ENCODE results near the gene ITGA5.

Gene ITGA5

DNA sequence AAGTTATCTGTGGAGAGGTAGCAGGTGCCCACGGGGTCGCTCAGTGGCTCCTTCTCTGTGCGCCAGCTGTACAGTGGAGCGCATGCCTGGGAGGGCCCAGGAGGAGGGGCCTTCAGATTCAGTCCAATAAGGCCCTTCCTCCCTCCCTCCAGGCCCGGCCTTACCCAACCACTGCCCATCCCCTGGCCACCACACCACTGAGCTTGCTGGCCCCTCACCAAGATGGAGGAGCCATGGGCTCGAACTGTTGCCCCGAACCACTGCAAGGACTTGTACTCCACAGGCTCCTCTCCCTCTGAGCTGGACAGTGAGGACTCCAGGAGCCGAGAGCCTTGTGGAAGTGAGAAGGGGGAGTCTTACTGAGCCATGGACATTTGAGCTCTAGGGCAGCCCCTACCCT lies 9.8 kb downstream of the ITGA5 start:
- DNase-seq, result no peak

DNA sequence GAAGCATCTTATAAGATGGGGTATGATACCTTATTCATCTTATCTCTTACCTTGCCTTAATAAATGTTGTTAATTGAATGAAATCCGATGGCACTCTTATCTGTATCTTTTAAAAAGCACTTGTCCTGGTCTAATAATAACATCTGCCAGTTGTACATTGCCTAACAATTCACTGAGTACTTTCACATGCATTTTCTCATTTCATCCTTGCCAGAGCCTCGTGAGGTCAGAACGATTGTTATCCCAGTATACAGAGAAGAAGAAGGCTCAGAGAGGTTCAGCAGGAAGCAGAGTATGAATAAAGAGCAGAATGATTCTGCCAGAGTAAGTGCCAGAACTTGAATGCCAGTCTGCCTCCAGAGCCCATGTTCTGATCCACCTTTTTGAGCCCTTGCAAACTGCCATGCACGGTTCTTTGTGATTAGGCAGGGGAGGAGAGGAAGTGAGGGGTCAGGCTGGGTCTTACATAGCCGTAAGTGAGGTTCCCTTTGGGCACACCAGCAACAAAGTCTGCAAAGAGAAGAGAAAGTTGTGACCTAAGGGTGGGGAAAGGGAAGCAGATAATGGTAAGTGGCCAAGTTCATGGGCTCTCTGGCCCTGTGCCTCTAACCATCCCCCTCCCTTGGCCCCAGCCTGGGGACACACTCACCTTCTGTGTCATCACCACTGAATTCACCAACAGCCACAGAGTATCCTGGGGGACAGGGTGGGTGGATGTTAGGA lies 11.7 kb downstream of the ITGA5 start:
- DNase-seq, result no peak

DNA sequence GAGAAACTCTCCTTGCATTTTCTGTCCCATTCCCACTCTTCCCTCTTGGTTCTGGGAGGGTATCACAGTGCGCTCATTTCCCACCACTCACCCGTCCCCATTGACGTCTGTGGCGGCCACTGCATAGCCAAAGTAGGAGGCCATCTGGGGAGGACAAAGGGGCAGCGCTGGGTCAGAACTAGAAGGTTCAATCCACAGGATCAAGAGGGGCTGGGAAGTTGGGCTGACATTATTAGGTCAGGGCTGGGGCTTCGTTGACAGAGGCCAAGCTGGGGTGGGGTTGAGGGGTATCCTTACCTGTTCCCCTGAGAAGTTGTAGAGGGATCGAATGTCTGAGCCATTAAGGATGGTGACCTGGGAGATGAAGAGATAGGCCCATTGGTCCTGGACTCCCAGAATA lies 13.5 kb downstream of the ITGA5 start:
- DNase-seq, result no peak

DNA sequence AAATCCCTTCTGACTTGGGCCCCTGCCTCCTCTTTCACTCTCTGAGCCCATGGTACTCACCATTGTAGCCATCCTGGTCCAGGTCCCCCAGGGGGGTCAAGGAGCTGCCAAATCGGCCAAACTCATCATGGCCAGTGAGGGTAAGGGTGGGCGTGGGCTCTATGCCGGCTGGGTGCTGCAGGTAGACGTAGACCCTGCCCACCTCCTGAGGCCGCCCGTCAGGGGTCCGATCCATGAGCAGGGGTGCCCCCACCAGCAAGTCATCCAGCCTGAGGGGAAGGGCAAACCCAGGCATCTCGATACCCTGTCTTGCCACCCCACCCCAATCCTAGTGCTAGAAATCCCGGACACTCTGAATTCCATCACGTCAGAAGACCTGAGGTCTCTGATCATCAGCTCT lies 14.0 kb downstream of the ITGA5 start:
- DNase-seq, result no peak

DNA sequence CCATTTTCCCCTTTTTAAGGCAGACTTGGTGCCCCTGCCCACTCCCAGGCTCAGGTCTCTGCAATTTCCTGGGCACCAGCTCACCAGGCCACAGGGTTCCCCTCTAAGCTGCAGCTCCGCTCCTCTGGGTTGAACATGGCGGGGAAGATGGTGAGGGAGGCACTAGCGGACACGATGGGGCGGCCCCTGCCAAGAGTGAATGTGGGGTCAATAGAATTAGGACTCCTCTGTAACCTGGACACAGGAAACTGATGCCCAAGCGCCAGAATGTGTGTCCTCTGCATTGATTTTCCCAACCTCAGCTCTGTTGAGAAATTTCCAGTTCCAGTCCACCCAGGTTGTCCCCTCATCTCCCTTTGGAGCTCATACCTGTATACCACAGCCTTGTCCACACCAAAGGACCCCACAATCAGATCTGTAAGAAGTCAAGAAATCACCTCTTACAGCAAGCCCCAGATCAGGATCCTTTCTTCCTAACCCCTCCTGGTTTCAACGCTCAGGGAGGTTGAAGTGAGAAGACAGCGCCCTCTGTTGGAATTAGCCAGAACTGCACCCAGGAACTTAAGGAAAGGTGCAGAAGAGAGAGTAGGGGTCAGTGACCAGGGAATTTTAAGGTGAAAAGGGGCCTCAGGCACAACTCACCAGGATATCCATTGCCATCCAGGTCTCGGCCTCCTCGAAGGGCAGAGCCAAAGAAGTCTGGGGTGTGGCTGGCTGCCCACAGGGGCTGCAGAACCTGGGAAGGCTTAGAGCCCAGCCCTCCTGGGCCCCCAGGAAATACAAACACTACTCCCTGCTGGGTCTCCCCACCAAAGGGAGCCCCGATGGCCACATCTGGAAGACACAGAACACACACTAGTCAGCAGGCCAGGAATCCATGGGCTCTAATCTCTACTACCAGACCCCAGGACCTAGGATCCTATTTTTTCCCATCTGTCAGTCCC lies 14.7 kb downstream of the ITGA5 start:
- DNase-seq, result peak; percentile 46

DNA sequence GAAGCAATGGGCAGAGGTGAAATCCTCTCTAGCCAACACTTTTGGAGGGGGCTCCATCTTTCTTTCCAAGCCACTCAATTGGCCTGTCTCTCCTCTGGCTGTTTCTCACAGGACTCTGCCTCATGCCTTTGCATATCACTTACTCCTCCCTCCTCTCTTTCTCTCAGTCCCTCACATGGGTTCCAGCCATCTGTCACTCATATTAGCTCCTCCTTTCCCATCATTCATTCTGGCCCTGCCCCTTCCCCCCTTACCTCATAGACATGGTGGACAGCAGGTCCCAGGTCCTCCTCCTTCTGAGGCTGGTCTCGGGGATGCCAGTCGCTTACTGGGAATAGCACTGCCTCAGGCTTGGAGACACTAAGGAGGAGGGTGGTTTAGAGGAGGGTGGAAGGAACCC lies 17.9 kb downstream of the ITGA5 start:
- no peak for DNase-seq

DNA sequence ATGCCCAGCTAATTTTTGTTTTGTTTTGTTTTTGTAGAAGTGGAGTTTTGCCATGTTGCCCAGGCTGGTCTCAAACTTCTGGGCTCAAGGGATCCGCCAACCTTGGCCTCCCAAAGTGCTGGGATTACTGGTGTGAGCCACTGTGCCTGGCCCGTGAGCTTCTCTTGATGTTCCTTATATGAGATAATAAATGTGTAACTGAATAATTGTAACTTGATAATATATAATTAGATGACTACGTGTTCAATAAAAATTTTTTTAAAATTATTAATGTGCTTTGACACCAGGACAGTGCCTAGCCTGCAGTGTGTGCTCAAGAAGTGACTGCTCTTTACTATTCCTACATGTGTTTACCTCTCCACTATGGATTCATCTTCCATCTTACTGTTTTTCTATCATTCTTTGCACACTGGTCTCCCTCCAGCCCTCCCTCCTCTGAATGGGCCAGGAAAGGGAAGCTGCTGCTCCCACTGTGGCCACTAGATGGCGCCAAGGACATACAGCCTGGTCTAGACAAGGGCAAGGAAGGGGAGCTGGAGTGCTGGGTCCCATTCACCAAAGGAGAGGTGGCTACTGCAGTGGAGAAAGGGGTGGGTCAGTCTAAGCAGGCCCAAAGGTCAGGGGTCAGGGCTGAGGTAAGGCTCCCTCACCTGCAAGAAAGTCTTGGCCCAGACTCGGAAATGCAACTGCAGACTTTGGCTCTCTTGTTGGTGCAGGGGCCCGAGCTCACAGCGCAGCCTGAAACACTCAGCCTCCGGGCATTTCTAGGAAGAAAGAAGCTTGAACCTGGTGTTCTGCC lies 19.9 kb downstream of the ITGA5 start:
- peak; percentile 75 for DNase-seq

DNA sequence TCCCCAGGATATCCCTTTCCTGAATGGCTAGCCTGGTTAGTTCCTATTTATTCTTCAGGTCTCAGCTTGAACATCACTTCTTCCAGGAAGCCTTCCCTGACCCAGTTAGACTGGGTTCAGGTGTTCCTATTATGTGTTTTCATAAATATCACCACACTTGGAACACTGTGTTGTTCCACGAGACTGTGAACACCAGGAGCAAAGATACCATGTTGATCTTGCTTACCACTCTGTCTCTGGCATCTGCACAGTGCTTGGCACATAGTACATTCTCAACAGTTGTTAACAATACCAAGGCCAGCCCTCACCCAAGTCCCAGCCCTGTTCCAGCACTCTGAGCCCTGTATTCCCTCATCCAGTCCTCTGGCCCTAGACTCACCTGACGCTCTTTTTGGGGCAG lies 20.8 kb downstream of the ITGA5 start:
- no peak for DNase-seq

DNA sequence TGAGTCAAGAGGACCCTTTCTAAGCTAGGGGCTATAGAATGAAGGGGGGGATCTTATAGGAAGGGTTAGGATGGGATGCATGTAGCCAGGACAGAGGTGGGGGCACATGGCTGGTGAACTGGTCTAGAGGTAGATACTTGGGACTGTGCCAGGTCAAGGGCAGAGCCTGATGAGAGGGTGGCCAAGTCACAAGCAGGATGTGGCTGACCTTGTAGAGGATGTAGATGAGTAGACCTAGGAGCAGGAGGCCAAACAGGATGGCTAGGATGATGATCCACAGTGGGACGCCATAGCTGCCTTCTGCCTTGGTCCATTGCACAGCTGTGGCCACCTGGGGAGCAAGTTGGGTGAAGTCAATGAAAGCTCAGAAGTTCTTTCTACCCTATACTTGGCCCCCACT lies 21.9 kb downstream of the ITGA5 start:
- DNase-seq, result no peak

DNA sequence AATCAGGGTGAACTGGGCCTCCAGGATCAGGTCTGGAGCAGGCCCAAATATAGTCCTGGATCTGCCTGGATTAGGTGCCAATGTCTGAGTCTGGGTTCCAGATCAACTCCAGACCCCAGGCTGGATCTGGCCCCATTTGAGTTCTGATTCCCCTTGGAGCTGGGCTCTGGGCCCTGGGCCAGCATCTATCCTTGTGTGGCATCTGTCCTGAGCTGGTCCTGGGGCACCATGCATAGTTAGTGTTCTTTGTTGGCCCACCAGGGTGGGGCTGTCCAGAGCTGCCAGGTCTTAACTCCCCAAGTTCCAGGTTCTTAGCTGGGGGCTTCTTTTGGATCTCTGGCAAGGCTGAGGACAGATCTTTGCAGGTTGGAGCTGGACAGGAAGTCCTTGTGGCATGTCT lies 23.5 kb downstream of the ITGA5 start:
- no peak for DNase-seq

DNA sequence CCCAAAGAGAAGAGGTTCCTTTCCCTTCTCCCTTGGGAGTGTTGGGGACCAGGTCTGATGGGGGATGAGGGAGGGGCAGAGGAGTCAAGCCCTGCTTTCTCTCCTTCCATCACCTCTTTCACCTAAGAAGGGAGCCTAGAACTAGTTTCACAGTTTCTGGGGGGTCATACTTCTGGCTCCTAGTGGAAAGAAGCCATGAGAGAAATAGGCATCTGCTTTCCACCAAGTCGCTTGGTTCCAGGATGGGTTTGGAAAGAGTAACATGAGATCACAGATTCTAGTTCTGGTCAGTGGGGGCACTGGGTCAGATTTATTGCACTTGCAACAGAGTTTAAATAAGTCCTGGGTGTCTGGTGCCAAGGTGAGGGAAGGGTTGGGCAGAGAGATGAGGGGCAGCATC lies 24.1 kb downstream of the ITGA5 start:
- no peak for DNase-seq

DNA sequence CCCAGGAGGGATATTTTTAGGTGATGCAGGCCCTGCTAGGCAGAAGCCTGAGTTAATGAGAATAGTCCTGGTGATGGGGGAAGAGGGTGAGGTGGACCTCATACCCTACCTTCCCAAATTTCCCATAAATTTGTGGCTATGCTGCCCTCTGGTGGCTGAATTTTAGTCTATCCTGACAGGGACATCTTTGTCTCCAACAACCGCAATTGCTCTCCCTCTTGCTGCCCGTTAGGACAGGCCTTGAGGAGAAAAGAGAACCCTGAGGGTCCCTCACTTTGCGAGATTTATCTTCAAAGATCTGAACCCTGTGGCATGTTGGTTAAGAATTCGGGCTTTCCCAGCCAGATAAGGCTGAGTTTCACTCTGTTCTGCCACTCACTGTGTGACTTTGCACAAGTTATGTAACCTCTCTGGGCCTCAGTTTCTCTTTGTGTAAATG lies 24.8 kb downstream of the ITGA5 start:
- no peak for DNase-seq

DNA sequence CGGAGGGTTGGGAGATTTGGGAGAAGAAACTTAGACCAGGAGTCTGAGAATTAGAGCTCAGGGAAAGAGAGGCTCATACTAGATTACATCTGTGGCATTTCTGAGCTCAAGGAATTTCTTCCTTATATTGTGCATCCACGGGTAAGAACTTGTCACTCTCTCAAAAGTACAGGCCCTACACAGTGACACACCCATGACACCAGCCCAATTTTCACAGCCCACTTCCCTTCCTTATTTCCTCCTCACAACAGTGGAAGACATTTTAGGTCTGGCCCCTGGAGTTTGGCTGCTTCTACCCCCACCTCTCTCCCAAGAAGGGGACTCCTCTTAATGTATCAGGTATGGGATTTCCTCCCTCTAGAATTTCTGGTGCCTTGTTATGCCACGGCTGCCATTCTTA lies 25.3 kb downstream of the ITGA5 start:
- no peak for DNase-seq

DNA sequence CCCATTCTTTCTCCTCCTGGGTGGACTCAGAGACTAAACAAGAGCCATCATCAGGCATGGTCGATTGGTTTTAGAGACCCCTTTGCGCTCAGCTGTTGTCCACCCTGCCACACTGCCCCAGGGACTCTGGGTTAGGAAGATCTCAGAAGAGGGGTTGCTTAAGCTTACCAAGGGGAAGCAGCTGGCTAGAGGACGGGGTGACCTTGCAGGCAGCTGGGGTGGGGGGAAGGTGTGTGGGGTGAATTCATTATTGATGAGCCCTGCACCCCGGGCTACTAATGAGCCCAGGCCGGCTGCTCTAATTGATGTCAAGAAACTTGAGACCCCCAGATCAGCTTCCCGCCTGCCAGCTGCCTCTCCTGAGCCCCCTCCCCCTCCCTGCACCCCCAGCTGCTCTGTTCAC lies 25.9 kb downstream of the ITGA5 start:
- no peak for DNase-seq

DNA sequence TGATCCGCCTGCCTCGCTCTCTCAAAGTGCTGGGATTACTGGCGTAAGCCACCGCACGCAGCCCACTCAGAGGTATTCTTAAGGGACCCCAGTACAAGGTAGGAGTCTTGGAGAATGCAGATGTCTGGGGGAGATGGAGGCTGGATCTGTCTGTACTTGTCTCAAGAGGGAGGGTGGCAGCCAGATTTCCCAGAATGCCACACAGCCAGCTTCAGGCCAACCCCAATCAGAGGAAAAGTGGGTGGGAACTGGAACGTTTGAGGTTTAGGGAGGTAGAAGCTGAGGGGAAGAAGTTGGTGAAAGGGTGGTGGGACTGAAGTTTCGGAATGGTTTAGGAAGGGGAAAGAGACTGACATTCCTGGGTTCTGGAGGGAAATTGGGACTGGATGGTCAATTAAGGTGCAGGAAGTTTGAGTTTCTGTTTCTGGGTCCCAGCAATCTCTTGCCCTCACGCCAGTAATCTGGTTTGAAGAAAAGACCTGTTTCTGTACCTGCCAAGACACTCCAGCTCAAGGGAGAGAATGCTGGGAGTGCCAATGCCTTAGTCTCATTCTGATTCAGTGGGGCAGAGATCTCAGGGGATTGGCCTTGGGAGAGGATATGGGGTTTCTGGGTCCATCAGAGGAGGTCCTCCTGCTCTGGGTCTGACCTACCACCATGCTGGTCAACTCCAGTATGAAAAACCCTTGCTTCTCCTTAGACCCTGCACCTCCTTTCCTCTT lies 26.4 kb downstream of the ITGA5 start:
- no peak for DNase-seq

DNA sequence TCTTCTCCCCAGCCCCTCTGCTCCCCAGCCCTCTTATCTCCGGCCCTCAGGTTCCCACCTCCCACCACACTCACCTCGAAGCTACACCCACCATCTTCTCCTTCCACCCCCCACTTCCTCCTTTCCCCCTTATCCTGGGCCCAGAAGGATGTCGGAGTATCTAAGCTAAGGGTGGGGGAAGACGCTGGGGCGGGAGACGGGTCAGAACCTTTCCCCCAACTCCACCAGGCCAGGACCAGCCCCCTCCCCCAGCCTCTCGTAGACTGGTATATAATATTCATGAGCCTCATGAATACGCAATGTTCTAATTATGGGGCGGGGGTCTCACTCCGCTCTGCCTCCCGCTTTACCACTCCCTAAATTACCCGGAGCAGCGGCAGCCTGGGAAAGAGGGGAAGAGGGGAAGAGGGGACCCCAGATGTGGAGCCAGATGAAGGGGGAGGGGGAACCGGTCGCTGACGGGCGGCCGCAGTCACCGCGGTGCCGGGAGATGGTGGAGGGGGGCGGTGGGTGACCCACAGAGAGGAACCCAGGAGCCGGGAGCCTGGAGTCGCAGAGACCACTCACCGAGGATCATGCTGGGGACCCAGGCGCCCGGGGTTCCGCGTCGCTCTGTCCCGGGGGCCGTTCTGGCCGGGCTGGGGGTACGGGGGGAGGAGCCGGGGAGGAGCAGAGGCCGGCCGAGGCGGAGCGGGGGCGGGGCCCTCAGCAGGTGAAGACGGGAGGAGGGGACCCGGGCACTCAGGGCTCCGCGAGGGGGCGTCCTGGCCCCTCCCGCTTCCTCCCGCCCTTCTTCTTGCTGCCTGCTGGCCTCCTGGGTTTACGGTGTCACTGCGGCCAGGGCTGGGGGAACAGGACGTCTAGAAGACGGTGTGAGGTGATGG lies 28.2 kb downstream of the ITGA5 start:
- peak; percentile 60 for DNase-seq

DNA sequence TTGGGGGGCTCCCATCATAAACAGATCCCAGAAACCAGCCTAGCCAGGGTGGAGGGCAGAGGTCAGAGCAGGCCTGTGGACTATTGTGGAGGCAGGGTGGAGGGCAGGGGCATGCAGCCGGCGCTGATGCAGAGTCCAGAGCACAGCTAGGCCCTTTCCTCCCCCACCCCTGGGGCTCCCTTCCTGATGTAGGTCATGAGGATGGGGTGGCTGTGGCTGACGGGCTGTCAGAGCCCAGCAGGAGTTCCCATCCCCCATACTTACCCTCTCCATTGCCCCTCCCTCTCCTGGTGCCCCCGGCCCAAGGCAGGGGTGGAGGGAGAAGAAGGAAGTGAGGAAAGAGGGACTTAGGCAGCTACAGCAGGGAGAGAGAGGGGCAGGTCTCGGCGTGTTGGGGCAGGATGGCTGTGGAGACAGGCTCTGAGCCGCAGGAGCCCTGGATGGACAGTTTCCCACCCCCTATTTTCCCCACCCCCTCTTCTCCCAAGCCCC lies 28.8 kb downstream of the ITGA5 start:
- no peak for DNase-seq

DNA sequence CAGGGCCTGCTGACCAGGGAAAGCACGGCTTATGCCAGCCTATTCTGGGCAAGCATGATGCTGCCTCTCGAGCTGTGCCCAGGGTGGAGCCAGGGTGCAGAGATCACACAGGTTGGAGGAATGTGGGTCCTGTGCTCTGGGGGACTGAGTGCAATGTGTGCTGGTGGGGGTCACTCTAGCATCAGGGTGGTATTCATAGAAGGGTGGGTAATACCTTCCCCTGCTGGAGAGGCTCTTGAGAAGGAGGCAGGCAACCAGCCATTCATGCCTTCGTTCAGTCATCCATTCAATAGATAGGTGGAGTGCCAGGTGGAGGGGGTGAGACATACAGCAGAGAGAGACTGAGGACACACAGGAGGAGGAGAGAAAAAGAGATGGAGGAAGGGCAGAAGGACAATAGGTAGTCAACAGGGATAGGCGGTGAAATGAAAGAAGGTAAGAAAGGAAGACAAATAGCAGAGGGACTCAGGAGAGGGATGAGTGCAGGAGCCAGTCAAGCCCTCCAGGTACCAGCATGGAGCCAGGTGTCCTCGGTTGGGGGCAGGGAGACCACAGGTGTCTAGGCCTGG lies 29.4 kb downstream of the ITGA5 start:
- DNase-seq, result no peak

DNA sequence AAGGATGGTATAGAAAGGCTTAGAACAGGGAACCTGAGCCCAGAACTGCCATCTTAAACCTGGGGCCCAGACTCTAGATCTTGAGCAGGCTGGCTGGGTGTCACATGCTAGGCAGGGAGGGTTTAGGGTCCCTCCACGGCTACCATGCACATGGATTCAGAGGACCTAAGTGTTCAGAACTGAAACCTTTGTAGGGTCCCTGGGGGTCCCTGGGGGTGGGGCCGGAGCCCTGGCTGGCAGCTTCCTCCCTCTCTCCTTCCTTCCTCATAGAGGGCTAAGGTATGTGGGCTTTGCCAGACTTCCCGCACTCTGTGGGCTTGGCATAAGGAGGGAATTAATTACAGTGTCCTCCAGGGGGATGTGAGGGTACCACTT lies 29.9 kb downstream of the ITGA5 start:
- no peak for DNase-seq

DNA sequence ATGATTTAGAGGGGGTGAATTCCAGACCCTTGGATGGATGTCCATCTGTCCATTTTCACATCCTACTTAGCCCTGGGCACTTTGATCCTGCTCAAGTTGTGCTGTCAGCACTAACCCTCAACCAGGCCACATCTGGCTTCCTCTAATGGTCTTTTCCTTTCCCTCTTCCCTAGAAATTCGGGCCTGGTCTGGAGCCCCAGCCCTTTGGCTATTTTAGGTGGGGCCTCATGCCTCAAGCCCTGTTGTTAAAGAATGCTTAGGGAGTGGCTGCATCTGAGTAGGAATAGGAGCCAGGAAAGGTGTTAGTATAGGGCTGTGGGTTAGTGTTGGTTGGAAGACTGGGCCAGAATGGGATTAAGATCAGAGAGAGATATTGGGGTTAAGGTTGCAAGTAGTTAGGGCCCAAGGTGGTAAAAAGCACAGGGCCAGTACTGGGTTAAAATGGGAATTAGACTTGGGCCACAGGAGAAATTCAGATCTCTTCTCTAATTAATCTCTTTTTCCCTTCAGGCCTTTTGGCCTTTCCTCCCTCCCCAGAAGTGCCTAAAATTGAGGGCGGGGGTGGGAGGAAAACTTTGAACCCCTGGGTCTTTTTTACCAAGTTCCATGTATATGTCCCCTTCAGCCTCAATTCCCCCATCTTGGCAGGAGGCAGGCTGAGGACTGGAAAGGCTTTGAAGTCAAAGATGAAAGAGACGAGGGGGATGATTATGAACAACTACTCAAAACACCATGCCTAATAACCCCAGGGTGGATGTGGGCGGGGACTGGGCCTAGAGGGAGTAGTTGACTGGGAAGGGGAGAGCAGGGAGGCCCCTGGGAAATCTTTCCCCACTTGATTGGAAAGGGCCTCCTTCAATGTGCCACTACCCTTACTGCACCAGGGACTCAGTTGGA lies 30.6 kb downstream of the ITGA5 start:
- no peak for DNase-seq
